ENCODE results near the gene TMEM242. TPM values are rescaled to one million over a fixed set of nuclear protein-coding genes. Genes with fewer than 3 reads are reported as not detected.

The TMEM242 gene
- total RNA-seq, 1 donor = 6.2 TPM

DNA sequence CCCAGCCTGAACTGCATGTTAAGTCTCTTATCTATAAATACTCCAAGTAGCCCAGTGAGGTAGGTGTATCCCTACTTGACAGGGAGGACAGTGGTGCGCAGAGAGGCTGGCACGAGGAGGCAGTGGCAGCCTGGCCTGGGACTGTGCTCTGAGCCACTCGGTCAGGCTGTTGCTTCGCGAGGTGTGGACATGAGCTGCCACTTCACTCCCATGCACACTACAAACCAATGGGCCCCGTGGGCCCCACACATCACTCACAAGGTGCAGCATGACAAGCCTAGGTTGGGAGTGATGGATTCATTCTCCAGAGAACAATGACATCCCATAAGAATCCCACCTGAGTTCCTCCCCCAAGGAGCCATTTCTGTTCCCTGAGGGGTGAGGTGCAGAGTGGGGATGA is 54.9 kb downstream of the TMEM242 start:
- Histone ChIP-seq H3K27me3 (ENCODE audit: insufficient read depth, low read length) (no peaks in the 10 kb centered on the region), H3K9me3 (ENCODE audit: low read depth, low read length) (no peaks in the 10 kb centered on the region), H3K4me1 (ENCODE audit: insufficient read depth, low read length) (peaks cover 16% of the 10 kb centered on the region), H3K27ac (ENCODE audit: low read depth, low read length) (no peak overlapping the region), H3K4me2 (ENCODE audit: insufficient read depth, low read length) (no peak overlapping the region), H4K20me1 (ENCODE audit: insufficient read depth, low read length) (no peaks in the 10 kb centered on the region), H3K79me2 (ENCODE audit: insufficient read depth, low read length) (no peaks in the 10 kb centered on the region), H3K36me3 (ENCODE audit: insufficient read depth, low read length) (no peaks in the 10 kb centered on the region), H3K4me3 (ENCODE audit: insufficient read depth, low read length) (no peak overlapping the region), H2AFZ (ENCODE audit: low read length) (no peak overlapping the region)
- peak; percentile 54 for DNase-seq (ENCODE audit: insufficient read length, low spot score, missing footprints)
- TF ChIP-seq, protein P1, sequence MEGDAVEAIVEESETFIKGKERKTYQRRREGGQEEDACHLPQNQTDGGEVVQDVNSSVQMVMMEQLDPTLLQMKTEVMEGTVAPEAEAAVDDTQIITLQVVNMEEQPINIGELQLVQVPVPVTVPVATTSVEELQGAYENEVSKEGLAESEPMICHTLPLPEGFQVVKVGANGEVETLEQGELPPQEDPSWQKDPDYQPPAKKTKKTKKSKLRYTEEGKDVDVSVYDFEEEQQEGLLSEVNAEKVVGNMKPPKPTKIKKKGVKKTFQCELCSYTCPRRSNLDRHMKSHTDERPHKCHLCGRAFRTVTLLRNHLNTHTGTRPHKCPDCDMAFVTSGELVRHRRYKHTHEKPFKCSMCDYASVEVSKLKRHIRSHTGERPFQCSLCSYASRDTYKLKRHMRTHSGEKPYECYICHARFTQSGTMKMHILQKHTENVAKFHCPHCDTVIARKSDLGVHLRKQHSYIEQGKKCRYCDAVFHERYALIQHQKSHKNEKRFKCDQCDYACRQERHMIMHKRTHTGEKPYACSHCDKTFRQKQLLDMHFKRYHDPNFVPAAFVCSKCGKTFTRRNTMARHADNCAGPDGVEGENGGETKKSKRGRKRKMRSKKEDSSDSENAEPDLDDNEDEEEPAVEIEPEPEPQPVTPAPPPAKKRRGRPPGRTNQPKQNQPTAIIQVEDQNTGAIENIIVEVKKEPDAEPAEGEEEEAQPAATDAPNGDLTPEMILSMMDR (IDR thresholded peaks at IDR 0.05; ENCODE audit: extremely low read depth, low read depth, low read length) = no peak

DNA sequence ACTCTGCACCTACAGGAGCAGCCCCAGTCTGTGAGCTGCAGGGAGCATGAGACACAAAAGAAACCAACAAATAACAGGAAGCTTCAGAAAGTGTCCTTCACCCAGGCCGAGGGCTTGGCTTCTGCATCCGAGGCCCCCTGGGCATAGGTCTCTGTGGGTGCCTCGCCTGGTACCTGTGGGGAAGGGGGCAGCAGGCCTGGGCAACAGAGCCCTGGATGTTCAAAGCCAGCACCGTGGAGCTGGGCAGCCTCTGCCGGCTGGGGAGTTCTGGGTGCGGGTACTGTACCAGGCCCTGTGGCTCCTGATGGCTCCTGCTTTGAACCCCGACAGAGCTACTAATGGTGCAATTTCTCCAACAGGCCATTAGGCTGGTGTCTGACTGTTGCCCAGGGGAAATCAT is 55.7 kb downstream of the TMEM242 start:
- DNase-seq (ENCODE audit: insufficient read length, low spot score, missing footprints) = peak; percentile 35
- Histone ChIP-seq H3K27me3 (ENCODE audit: insufficient read depth, low read length) (no peaks in the 10 kb centered on the region), H2AFZ (ENCODE audit: low read length) (no peak overlapping the region), H3K9me3 (ENCODE audit: low read depth, low read length) (no peaks in the 10 kb centered on the region), H3K4me2 (ENCODE audit: insufficient read depth, low read length) (no peak overlapping the region), H3K36me3 (ENCODE audit: insufficient read depth, low read length) (no peaks in the 10 kb centered on the region), H4K20me1 (ENCODE audit: insufficient read depth, low read length) (no peaks in the 10 kb centered on the region), H3K27ac (ENCODE audit: low read depth, low read length) (no peak overlapping the region), H3K4me3 (ENCODE audit: insufficient read depth, low read length) (no peak overlapping the region), H3K79me2 (ENCODE audit: insufficient read depth, low read length) (no peaks in the 10 kb centered on the region), H3K4me1 (ENCODE audit: insufficient read depth, low read length) (peaks cover 17% of the 10 kb centered on the region)
- TF ChIP-seq, protein P1 (IDR thresholded peaks at IDR 0.05; ENCODE audit: extremely low read depth, low read depth, low read length) = no peak

DNA sequence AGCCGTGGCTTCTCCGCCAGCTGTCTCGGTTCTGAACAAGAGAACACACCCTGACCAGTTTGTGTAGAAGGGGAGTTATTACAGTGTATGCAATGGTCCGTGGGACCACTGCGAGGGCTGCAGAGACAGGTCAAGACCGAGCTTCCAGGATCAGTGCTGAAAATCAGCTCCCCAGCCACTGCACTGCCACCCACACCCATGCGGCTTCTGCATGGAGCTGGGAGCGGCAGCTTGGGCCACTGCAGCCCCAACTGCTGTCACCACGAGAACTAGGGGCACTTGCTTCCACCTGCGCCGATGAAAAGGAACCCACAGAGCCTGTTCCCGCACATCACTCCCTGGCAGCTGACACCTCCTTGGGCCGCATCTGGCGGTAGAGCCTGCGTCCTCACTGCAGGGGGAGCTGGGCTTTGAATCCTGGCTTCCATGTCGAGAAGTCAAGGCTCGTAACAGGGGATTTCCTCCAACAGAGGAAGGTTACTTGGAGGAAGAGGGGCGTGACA is 56.2 kb downstream of the TMEM242 start:
- H3K27me3 ChIP-seq (ENCODE audit: insufficient read depth, low read length) = no peaks in the 10 kb centered on the region
- DNase-seq (ENCODE audit: insufficient read length, low spot score, missing footprints) = peak; percentile 64
- no peaks in the 10 kb centered on the region for H3K9me3 ChIP-seq (ENCODE audit: low read depth, low read length)
- no peaks in the 10 kb centered on the region for H4K20me1 ChIP-seq (ENCODE audit: insufficient read depth, low read length)
- no peaks in the 10 kb centered on the region for H3K36me3 ChIP-seq (ENCODE audit: insufficient read depth, low read length)
- H3K79me2 ChIP-seq (ENCODE audit: insufficient read depth, low read length) = no peaks in the 10 kb centered on the region
- H3K4me3 ChIP-seq (ENCODE audit: insufficient read depth, low read length) = no peak overlapping the region
- H3K27ac ChIP-seq (ENCODE audit: low read depth, low read length) = no peak overlapping the region
- H3K4me2 ChIP-seq (ENCODE audit: insufficient read depth, low read length) = no peak overlapping the region
- no peak overlapping the region for H2AFZ ChIP-seq (ENCODE audit: low read length)
- H3K4me1 ChIP-seq (ENCODE audit: insufficient read depth, low read length) = peaks cover 17% of the 10 kb centered on the region
- TF ChIP-seq, protein P1 (IDR thresholded peaks at IDR 0.05; ENCODE audit: extremely low read depth, low read depth, low read length) = no peak

DNA sequence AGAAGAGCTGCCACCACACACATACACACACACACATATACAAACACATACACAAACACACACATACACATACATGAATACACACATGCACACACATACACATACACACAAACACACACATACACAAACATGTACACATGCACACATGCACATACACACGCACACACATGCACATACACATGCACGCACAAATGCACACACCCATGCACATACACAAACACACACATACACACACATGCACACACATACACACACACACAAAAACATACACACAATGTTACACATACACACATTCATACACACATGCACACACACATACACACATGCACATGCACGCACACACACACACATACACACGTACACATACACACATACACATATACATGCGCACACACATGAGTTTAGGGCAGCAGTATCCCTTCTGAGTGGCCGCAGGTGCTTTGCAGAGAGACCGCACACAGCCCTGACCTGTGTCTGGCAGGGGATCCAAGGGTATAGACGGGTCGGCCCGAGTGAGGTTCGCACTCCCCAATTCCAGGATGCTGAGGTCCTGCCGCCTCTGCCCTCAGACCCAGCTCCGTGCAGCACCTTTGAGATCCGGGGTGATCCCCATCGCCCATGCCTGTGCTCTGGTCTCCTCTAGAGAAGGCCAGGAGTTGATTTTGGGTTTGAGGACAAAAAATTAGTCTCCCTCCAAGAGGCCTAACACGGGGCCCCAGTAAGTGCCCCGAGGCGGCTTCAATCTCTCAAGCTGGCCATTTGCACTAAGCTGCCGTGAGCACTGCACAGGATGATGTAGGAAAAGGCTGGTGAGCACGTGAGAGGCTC is 56.8 kb downstream of the TMEM242 start:
- H3K27ac ChIP-seq (ENCODE audit: low read depth, low read length) = no peak overlapping the region
- no peaks in the 10 kb centered on the region for H3K79me2 ChIP-seq (ENCODE audit: insufficient read depth, low read length)
- peaks cover 17% of the 10 kb centered on the region for H3K4me1 ChIP-seq (ENCODE audit: insufficient read depth, low read length)
- H3K9me3 ChIP-seq (ENCODE audit: low read depth, low read length) = no peaks in the 10 kb centered on the region
- no peaks in the 10 kb centered on the region for H4K20me1 ChIP-seq (ENCODE audit: insufficient read depth, low read length)
- H2AFZ ChIP-seq (ENCODE audit: low read length) = no peak overlapping the region
- H3K4me2 ChIP-seq (ENCODE audit: insufficient read depth, low read length) = no peak overlapping the region
- H3K27me3 ChIP-seq (ENCODE audit: insufficient read depth, low read length) = no peaks in the 10 kb centered on the region
- peak; percentile 25 for DNase-seq (ENCODE audit: insufficient read length, low spot score, missing footprints)
- H3K4me3 ChIP-seq (ENCODE audit: insufficient read depth, low read length) = no peak overlapping the region
- TF ChIP-seq, protein P1 (IDR thresholded peaks at IDR 0.05; ENCODE audit: extremely low read depth, low read depth, low read length) = no peak
- H3K36me3 ChIP-seq (ENCODE audit: insufficient read depth, low read length) = no peaks in the 10 kb centered on the region
